ENCODE data around the gene RASSF8.
"Not testable (repeated sequence)": the region's sequence is repeated elsewhere in the genome, so short reads cannot be mapped to it uniquely, and the experiment has no call there.

Gene RASSF8

GRCh38 chr12:26031318-26031717 is 72.8 kb downstream of the RASSF8 start:
- DNase-seq: no peak

GRCh38 chr12:26031827-26032226 is 73.3 kb downstream of the RASSF8 start:
- no peak for DNase-seq

- no peak for DNase-seq
These were observed 73.8 kb downstream of the RASSF8 start for GRCh38 chr12:26032290-26032689.

- peak; percentile 41 for DNase-seq
These were observed 74.3 kb downstream of the RASSF8 start for GRCh38 chr12:26032719-26033241.

- DNase-seq: no peak
These were observed 76.1 kb downstream of the RASSF8 start for GRCh38 chr12:26034371-26035142.

- DNase-seq: no peak
These were observed 78.4 kb downstream of the RASSF8 start for GRCh38 chr12:26036877-26037276.

- no peak for DNase-seq
These were observed 79.2 kb downstream of the RASSF8 start for GRCh38 chr12:26037615-26038220.

GRCh38 chr12:26042645-26043044 is 84.2 kb downstream of the RASSF8 start:
- no peak for DNase-seq

- DNase-seq: no peak
These were observed 84.9 kb downstream of the RASSF8 start for GRCh38 chr12:26043135-26044006.

- DNase-seq: no peak
These were observed 85.5 kb downstream of the RASSF8 start for GRCh38 chr12:26044007-26044394.

- DNase-seq: no peak
These were observed 86.1 kb downstream of the RASSF8 start for GRCh38 chr12:26044592-26044991.

- no peak for DNase-seq
These were observed 87.7 kb downstream of the RASSF8 start for GRCh38 chr12:26046203-26046602.

GRCh38 chr12:26046906-26047305 is 88.4 kb downstream of the RASSF8 start:
- no peak for DNase-seq

- no peak for DNase-seq
These were observed 89.1 kb downstream of the RASSF8 start for GRCh38 chr12:26047401-26048226.

- no peak for DNase-seq
These were observed 94.2 kb downstream of the RASSF8 start for GRCh38 chr12:26052652-26053051.

- DNase-seq: no peak
These were observed 95.9 kb downstream of the RASSF8 start for GRCh38 chr12:26054383-26054782.

GRCh38 chr12:26055087-26055486 is 96.6 kb downstream of the RASSF8 start:
- no peak for DNase-seq

GRCh38 chr12:26056335-26056734 is 97.9 kb downstream of the RASSF8 start:
- DNase-seq: peak; percentile 81

GRCh38 chr12:26057271-26057670 is 98.8 kb downstream of the RASSF8 start:
- DNase-seq: not testable (repeated sequence)

- no peak for DNase-seq
These were observed 99.8 kb downstream of the RASSF8 start for GRCh38 chr12:26058308-26058707.

GRCh38 chr12:26058818-26059217 is 100.3 kb downstream of the RASSF8 start:
- DNase-seq: no peak

GRCh38 chr12:26062006-26062405 is 103.5 kb downstream of the RASSF8 start:
- no peak for DNase-seq
